Endothelial cell of umbilical vein (primary cell): ENCODE measurements around the gene EPHX1.

Experiments
- FOS ChIP-seq: IDR thresholded peaks from 2 replicates; pipeline ENCODE4 v1.6.1; 2011; ENCODE audit warnings: mild to moderate bottlenecking, low read length, moderate library complexity, borderline replicate concordance; ENCODE audit not compliant: insufficient read depth
- MYC ChIP-seq: IDR thresholded peaks from one replicate; pipeline ENCODE4 v1.6.1; 2011; ENCODE audit warnings: mild to moderate bottlenecking, low read depth, low read length
- TF ChIP-seq, protein P1 (sequence below), 2 donors: IDR thresholded peaks; 1 replicate in 1 of 2; 2 replicates in 1 of 2; pipeline ENCODE4 v1.5.1; 2011; ENCODE audit warnings: low read length in 2 of 2, mild to moderate bottlenecking in 2 of 2, moderate library complexity in 2 of 2, control low read depth in 1 of 2, inconsistent platforms in 1 of 2, low read depth in 1 of 2; ENCODE audit not compliant: insufficient read depth in 1 of 2; ENCODE audit errors: extremely low read depth in 1 of 2

GRCh38 chr1:225812488-225813213, 2.7 kb downstream of the EPHX1 start:
- no peak for TF ChIP-seq FOS
- no peak for TF ChIP-seq MYC
- TF ChIP-seq, protein P1, sequence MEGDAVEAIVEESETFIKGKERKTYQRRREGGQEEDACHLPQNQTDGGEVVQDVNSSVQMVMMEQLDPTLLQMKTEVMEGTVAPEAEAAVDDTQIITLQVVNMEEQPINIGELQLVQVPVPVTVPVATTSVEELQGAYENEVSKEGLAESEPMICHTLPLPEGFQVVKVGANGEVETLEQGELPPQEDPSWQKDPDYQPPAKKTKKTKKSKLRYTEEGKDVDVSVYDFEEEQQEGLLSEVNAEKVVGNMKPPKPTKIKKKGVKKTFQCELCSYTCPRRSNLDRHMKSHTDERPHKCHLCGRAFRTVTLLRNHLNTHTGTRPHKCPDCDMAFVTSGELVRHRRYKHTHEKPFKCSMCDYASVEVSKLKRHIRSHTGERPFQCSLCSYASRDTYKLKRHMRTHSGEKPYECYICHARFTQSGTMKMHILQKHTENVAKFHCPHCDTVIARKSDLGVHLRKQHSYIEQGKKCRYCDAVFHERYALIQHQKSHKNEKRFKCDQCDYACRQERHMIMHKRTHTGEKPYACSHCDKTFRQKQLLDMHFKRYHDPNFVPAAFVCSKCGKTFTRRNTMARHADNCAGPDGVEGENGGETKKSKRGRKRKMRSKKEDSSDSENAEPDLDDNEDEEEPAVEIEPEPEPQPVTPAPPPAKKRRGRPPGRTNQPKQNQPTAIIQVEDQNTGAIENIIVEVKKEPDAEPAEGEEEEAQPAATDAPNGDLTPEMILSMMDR (IDR thresholded peaks at IDR 0.05; ENCODE audit: extremely low read depth in 1 of 2, insufficient read depth in 1 of 2, low read depth in 1 of 2, low read length in 2 of 2) = no peak
